ENCODE measurements around the gene MPRIP.

Gene MPRIP

DNA sequence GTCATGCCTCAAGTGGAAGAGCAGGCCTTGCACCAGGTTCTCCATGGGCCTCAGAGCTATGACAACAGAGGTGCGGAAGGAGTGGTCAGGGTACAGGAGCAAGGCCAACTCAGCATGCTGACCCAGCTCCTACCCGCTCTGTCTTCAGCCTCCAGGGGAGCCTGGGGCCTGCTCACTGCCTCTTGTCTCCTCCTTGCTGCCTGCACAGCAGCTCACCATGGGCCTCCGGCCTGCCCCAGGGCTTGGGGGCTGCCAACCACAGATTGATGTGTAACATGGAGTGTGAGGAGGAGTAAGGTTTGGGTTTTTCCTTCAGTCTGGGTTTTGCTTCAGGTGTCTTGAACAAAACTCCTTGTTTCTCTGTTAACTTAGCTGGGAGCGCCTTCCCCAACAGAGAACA lies 101.8 kb downstream of the MPRIP start:
- no peaks in the 10 kb centered on the region for H3K79me2 ChIP-seq
- H3K9ac ChIP-seq: no peak overlapping the region
- no peaks in the 10 kb centered on the region for H3K4me1 ChIP-seq
- no peaks in the 10 kb centered on the region for H3K9me3 ChIP-seq (ENCODE audit: control insufficient read depth, low read length)
- no peak overlapping the region for H3K27ac ChIP-seq
- no peak overlapping the region for H2AFZ ChIP-seq
- no peaks in the 10 kb centered on the region for H3K36me3 ChIP-seq (ENCODE audit: control insufficient read depth, insufficient read depth, low read length)
- no peaks in the 10 kb centered on the region for H3K27me3 ChIP-seq (ENCODE audit: control insufficient read depth, insufficient read depth, low read length)
- TF ChIP-seq, protein P1, sequence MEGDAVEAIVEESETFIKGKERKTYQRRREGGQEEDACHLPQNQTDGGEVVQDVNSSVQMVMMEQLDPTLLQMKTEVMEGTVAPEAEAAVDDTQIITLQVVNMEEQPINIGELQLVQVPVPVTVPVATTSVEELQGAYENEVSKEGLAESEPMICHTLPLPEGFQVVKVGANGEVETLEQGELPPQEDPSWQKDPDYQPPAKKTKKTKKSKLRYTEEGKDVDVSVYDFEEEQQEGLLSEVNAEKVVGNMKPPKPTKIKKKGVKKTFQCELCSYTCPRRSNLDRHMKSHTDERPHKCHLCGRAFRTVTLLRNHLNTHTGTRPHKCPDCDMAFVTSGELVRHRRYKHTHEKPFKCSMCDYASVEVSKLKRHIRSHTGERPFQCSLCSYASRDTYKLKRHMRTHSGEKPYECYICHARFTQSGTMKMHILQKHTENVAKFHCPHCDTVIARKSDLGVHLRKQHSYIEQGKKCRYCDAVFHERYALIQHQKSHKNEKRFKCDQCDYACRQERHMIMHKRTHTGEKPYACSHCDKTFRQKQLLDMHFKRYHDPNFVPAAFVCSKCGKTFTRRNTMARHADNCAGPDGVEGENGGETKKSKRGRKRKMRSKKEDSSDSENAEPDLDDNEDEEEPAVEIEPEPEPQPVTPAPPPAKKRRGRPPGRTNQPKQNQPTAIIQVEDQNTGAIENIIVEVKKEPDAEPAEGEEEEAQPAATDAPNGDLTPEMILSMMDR (IDR thresholded peaks at IDR 0.05): no peak
- H3K4me2 ChIP-seq (ENCODE audit: low read length): no peak overlapping the region
- H3K4me3 ChIP-seq (ENCODE audit: low read depth, low read length): no peak overlapping the region

DNA sequence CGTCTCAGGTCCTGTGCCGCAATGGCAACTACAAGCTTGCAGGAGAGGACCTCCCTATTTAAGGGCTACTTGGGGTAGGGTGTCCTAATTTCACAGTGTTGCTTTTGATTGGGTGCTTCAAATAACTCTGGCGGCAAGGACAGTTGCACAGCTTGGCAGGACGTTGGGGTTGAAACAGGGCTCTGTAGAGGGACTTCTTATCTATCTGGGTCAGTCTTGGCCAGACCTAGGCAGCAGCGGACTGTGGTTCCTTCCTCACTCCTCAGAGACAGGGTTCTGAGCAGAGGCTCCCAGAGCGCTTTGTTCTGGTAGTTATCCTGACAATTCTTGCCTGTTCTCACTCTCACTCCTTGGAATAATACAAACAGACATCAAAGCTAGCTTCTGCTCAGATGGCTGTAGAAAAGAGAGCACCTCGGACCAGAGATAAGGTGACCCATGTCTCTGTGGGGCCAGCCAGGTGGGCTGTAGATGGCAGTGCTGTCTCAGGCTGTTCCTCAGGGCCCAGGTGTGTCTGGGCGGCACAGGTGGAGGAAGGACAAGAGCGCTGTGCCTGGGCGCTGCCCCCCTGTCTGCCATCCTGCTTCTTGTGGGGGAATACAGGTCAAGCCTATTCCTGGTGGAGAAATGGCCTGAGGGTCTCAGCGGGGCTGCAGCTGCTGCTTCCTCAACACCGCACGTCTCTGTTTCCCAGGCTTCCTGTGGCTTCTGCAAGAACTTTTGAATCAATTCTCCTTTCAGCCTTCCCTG lies 102.8 kb downstream of the MPRIP start:
- Histone ChIP-seq H3K9ac (no peak overlapping the region), H3K27ac (no peak overlapping the region)
- TF ChIP-seq, protein P1 (IDR thresholded peaks at IDR 0.05): no peak

DNA sequence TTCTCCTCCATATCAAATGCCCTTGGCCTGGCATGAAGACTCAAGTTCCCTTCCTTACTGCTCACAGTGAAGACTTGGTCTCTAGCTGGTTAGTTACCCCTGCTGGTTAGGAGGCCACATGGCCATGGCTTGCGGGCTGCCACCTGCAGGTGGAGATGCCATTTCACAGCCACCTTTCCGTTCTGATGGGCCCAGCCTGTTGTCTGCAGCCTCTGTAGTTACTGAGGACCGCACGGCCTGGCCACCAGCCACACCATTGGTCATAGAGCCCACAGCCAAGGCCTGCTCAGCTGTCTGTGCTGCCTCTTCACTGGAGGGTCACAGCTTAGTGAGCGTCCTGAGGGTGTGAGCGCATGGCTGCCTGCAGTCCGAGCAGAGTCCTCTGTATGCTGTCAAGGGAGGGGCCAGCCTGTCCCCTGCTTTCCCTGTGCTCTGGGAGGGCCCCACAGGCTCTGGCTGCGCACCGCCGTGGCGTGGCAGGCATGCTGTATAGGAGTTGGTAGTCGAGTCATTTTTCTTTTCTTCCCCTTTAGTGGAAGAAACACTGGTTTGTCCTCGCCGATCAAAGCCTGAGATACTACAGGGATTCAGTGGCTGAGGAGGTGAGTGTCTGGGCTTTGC lies 104.6 kb downstream of the MPRIP start:
- Histone ChIP-seq H3K9ac (no peak overlapping the region), H3K4me2 (ENCODE audit: low read length) (no peak overlapping the region), H3K79me2 (no peaks in the 10 kb centered on the region), H3K27ac (no peak overlapping the region), H3K36me3 (ENCODE audit: control insufficient read depth, insufficient read depth, low read length) (no peaks in the 10 kb centered on the region), H3K27me3 (ENCODE audit: control insufficient read depth, insufficient read depth, low read length) (no peaks in the 10 kb centered on the region), H3K9me3 (ENCODE audit: control insufficient read depth, low read length) (no peaks in the 10 kb centered on the region), H3K4me1 (no peaks in the 10 kb centered on the region), H3K4me3 (ENCODE audit: low read depth, low read length) (no peak overlapping the region), H2AFZ (no peak overlapping the region)
- TF ChIP-seq, protein P1 (IDR thresholded peaks at IDR 0.05): no peak

More for the DNA sequence above, 102.8 kb downstream of the MPRIP start:
- Histone ChIP-seq H3K36me3 (ENCODE audit: control insufficient read depth, insufficient read depth, low read length) (no peaks in the 10 kb centered on the region), H3K4me1 (no peaks in the 10 kb centered on the region), H3K4me3 (ENCODE audit: low read depth, low read length) (no peak overlapping the region), H3K27me3 (ENCODE audit: control insufficient read depth, insufficient read depth, low read length) (no peaks in the 10 kb centered on the region), H2AFZ (no peak overlapping the region), H3K79me2 (no peaks in the 10 kb centered on the region), H3K4me2 (ENCODE audit: low read length) (no peak overlapping the region), H3K9me3 (ENCODE audit: control insufficient read depth, low read length) (no peaks in the 10 kb centered on the region)

DNA sequence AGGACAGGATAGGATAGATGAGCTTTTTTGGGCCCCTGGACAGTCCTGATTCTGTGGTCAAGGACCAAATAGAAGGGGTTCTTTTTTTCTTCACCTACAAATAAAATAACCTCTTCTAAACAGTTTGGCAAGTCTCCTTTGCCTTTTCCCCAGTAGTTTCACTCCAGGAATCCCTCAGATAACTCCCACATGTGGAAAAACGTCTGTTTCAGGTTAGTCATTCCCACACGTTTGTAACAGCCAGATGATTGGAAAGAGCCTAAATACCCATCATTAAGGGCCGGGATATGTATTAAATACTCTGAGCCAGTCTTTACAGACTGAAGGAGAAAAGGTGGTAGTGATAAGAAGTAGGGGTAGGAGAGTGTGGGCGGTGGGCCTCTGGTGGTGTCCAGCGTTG lies 105.6 kb downstream of the MPRIP start:
- no peaks in the 10 kb centered on the region for H3K4me1 ChIP-seq
- H3K9ac ChIP-seq: no peak overlapping the region
- no peaks in the 10 kb centered on the region for H3K36me3 ChIP-seq (ENCODE audit: control insufficient read depth, insufficient read depth, low read length)
- no peak overlapping the region for H3K4me2 ChIP-seq (ENCODE audit: low read length)
- TF ChIP-seq, protein P1 (IDR thresholded peaks at IDR 0.05): no peak
- no peak overlapping the region for H2AFZ ChIP-seq
- H3K27me3 ChIP-seq (ENCODE audit: control insufficient read depth, insufficient read depth, low read length): no peaks in the 10 kb centered on the region
- no peak overlapping the region for H3K4me3 ChIP-seq (ENCODE audit: low read depth, low read length)
- H3K9me3 ChIP-seq (ENCODE audit: control insufficient read depth, low read length): no peaks in the 10 kb centered on the region
- H3K79me2 ChIP-seq: peaks cover 3% of the 10 kb centered on the region
- H3K27ac ChIP-seq: no peak overlapping the region
